Upper lobe of left lung (tissue), 6 donors: Measurements from ENCODE around the gene GLP2R. TPM values are rescaled to one million over a fixed set of nuclear protein-coding genes. Genes with fewer than 3 reads are reported as not detected.

Experiments used
- ATAC-seq, 2 donors: fragments of 200-7000 bp; cut with Tn5 transposase; one replicate each; pipeline ENCODE4 v1.9.1; 2022; ENCODE audit warnings: mild to moderate bottlenecking in 2 of 2, moderate library complexity in 2 of 2; ENCODE audit not compliant: low FRiP score in 2 of 2
- DNase-seq, 2 donors: peaks; one replicate each; pipeline ENCODE4 v3.0.0-alpha.2; 2019 to 2020
- H3K27ac ChIP-seq, 4 donors: fragments of 200-600 bp; sonication (generic); one replicate each; pipeline ENCODE4 v1.5.1; 2016 to 2019
- H3K27me3 ChIP-seq, 4 donors: fragments of 200-600 bp; sonication (generic); one replicate each; pipeline ENCODE4 v1.5.1; 2017 to 2019
- H3K36me3 ChIP-seq, 4 donors: fragments of 200-600 bp; sonication (generic); one replicate each; pipeline ENCODE4 v1.5.1; 2016 to 2019
- H3K4me1 ChIP-seq, 4 donors: fragments of 200-600 bp; sonication (generic); one replicate each; pipeline ENCODE4 v1.5.1; 2018 to 2019
- H3K4me3 ChIP-seq, 4 donors: fragments of 200-600 bp; sonication (generic); one replicate each; pipeline ENCODE4 v1.5.1; 2017 to 2019; ENCODE audit warnings: mild to moderate bottlenecking in 2 of 4, moderate library complexity in 1 of 4
- H3K9me3 ChIP-seq, 4 donors: fragments of 200-600 bp; sonication (generic); one replicate each; pipeline ENCODE4 v1.5.1; 2018 to 2019
- CTCF ChIP-seq, 6 experiments: fragments of 450-650 bp in 4 of 6; fragments of 200-600 bp in 2 of 6; sonication (generic) in 2 of 6; IDR thresholded peaks; one replicate each; pipeline ENCODE4 v1.5.1; 2016 to 2019; ENCODE audit warnings: antibody characterized with exemption in 6 of 6
- EP300 ChIP-seq, 4 donors: sonication (generic); formaldehyde crosslinking; IDR thresholded peaks; one replicate each; pipeline ENCODE4 v1.5.1; 2017; ENCODE audit warnings: antibody characterized with exemption in 4 of 4, control low read depth in 2 of 4
- POLR2A ChIP-seq, 4 donors: fragments of 450-650 bp; IDR thresholded peaks; one replicate each; pipeline ENCODE4 v1.5.1; 2016 to 2017; ENCODE audit warnings: antibody characterized with exemption in 4 of 4, mild to moderate bottlenecking in 2 of 4
- POLR2AphosphoS5 ChIP-seq, 2 donors: sonication (generic); formaldehyde crosslinking; IDR thresholded peaks; one replicate each; pipeline ENCODE4 v1.5.1; 2017; ENCODE audit warnings: antibody characterized with exemption in 2 of 2
- WGBS, 2 donors: methylation state at CpG; one replicate each; pipeline ENCODE4 v1.1.5; 2017 to 2018; 5-methylcytosine and 5-hydroxymethylcytosine counted together
- total RNA-seq, 6 donors: library from RNA; depleted of rRNA in 4 of 6; stranded (reverse); fragments of >200 nt in 4 of 6; gene quantifications; one replicate each; pipeline versions ENCODE4 v1.1.0 to v1.2.1, GENCODE V29; 2016 to 2021
- donor health status: DM: no; HTN: no; CAD: no; lungs with moderate emphysema.
- donor health status: DM: no; HTN: yes; CAD: no; lungs with severe emphysema.

Gene GLP2R
- total RNA-seq, 6 donors from 2014 or later: 0.30 to 2.0 (median 0.78) TPM; not detected in 2

- no peaks in the 10 kb centered on the region for H3K36me3 ChIP-seq
- no peak for ATAC-seq
- TF ChIP-seq POLR2A (IDR thresholded peaks at IDR 0.05) (no peak), EP300 (IDR thresholded peaks at IDR 0.05) (no peak), POLR2AphosphoS5 (IDR thresholded peaks at IDR 0.05) (no peak), CTCF (IDR thresholded peaks at IDR 0.05) (no peak)
- no peak overlapping the region for H3K27ac ChIP-seq
- no peaks in the 10 kb centered on the region for H3K4me1 ChIP-seq
- no peaks in the 10 kb centered on the region for H3K9me3 ChIP-seq
- no peaks in the 10 kb centered on the region for H3K27me3 ChIP-seq
- H3K4me3 ChIP-seq: no peak overlapping the region
- no peak for DNase-seq
- WGBS, 2 donors: 67% methylated on average over 4 of the region's 4 CpGs; no CpG with 5 or more reads in 1 of the 2 donors
Observed at GRCh38 chr17:9824094-9824493, 1.6 kb upstream of the GLP2R start.

- DNase-seq (no peak), ATAC-seq (no peak)
- Histone ChIP-seq H3K27ac (no peak overlapping the region), H3K9me3 (no peaks in the 10 kb centered on the region), H3K27me3 (no peaks in the 10 kb centered on the region), H3K4me3 (no peak overlapping the region), H3K36me3 (no peaks in the 10 kb centered on the region), H3K4me1 (no peaks in the 10 kb centered on the region)
- WGBS, 2 donors: 80 to 81% methylated on average over 7 to 8 of the region's 8 CpGs
- TF ChIP-seq POLR2AphosphoS5 (IDR thresholded peaks at IDR 0.05) (no peak), CTCF (IDR thresholded peaks at IDR 0.05) (no peak), EP300 (IDR thresholded peaks at IDR 0.05) (no peak), POLR2A (IDR thresholded peaks at IDR 0.05) (no peak)
Observed at GRCh38 chr17:9824797-9825338, 856 bp upstream of the GLP2R start.

- DNase-seq: no peak
- H3K27me3 ChIP-seq: no peaks in the 10 kb centered on the region
- no peak overlapping the region for H3K4me3 ChIP-seq
- no peak overlapping the region for H3K27ac ChIP-seq
- no peak for ATAC-seq
- no peaks in the 10 kb centered on the region for H3K9me3 ChIP-seq
- 56 to 61% methylated on average over 13 of the region's 13 CpGs for WGBS, 2 donors
- TF ChIP-seq CTCF (IDR thresholded peaks at IDR 0.05): no peak
- TF ChIP-seq EP300 (IDR thresholded peaks at IDR 0.05): no peak
- TF ChIP-seq POLR2A (IDR thresholded peaks at IDR 0.05): no peak
- no peak for TF ChIP-seq POLR2AphosphoS5 (IDR thresholded peaks at IDR 0.05)
- H3K36me3 ChIP-seq: no peaks in the 10 kb centered on the region
- H3K4me1 ChIP-seq: no peaks in the 10 kb centered on the region
Observed at GRCh38 chr17:9828296-9829295, 2.9 kb downstream of the GLP2R start.

GRCh38 chr17:9829343-9829742 is 3.6 kb downstream of the GLP2R start:
- WGBS, 2 donors: 83 to 92% methylated on average over 2 of the region's 2 CpGs
- ATAC-seq (no peak), DNase-seq (no peak)
- no peak for TF ChIP-seq POLR2A (IDR thresholded peaks at IDR 0.05)
- TF ChIP-seq POLR2AphosphoS5 (IDR thresholded peaks at IDR 0.05): no peak
- TF ChIP-seq CTCF (IDR thresholded peaks at IDR 0.05): no peak
- no peak for TF ChIP-seq EP300 (IDR thresholded peaks at IDR 0.05)
- Histone ChIP-seq H3K27ac (no peak overlapping the region), H3K27me3 (no peaks in the 10 kb centered on the region), H3K4me3 (no peak overlapping the region), H3K4me1 (no peaks in the 10 kb centered on the region), H3K36me3 (no peaks in the 10 kb centered on the region), H3K9me3 (no peaks in the 10 kb centered on the region)
